Measurements from ENCODE around the gene VPS41. TPM values are rescaled to one million over a fixed set of nuclear protein-coding genes. Genes with fewer than 3 reads are reported as not detected.

The VPS41 gene
- total and polyA plus RNA-seq, 4 donors, result 71.1 to 97.3 (median 90.4) TPM

- no peaks in the 10 kb centered on the region for H3K4me1 ChIP-seq (ENCODE audit: control insufficient read depth, insufficient read depth, low read length)
- no peak for DNase-seq (ENCODE audit: low read depth in 4 of 6, low spot score in 6 of 6)
- no peak overlapping the region for H3K27ac ChIP-seq (ENCODE audit: low read depth, low read length)
- no peak overlapping the region for H3K4me3 ChIP-seq (ENCODE audit: low read depth, low read length)
- H3K27me3 ChIP-seq (ENCODE audit: control insufficient read depth, insufficient read depth, low read length), result no peaks in the 10 kb centered on the region
- H3K36me3 ChIP-seq (ENCODE audit: control insufficient read depth, insufficient read depth, low read length), result no peaks in the 10 kb centered on the region
- no CpG with 5 or more reads among the region's 4 CpGs for WGBS (ENCODE audit: insufficient coverage)
- H3K9me3 ChIP-seq (ENCODE audit: control insufficient read depth, insufficient read depth, low read length), result no peaks in the 10 kb centered on the region
Observed at GRCh38 chr7:38938589-38938988, 29.6 kb upstream of the VPS41 start.

- Histone ChIP-seq H3K9me3 (ENCODE audit: control insufficient read depth, insufficient read depth, low read length) (no peaks in the 10 kb centered on the region), H3K4me3 (ENCODE audit: low read depth, low read length) (no peak overlapping the region), H3K36me3 (ENCODE audit: control insufficient read depth, insufficient read depth, low read length) (no peaks in the 10 kb centered on the region), H3K27ac (ENCODE audit: low read depth, low read length) (no peak overlapping the region), H3K27me3 (ENCODE audit: control insufficient read depth, insufficient read depth, low read length) (no peaks in the 10 kb centered on the region), H3K4me1 (ENCODE audit: control insufficient read depth, insufficient read depth, low read length) (no peaks in the 10 kb centered on the region)
- peak in 2 of 6 donors; percentile 21 to 60 for DNase-seq (ENCODE audit: low read depth in 4 of 6, low spot score in 6 of 6)
- WGBS (ENCODE audit: insufficient coverage), result no CpG with 5 or more reads among the region's 1 CpG
Observed at GRCh38 chr7:38938001-38938485, 29.1 kb upstream of the VPS41 start.

GRCh38 chr7:38936641-38937040 is 27.6 kb upstream of the VPS41 start:
- H3K9me3 ChIP-seq (ENCODE audit: control insufficient read depth, insufficient read depth, low read length), result no peaks in the 10 kb centered on the region
- no peak overlapping the region for H3K27ac ChIP-seq (ENCODE audit: low read depth, low read length)
- H3K4me1 ChIP-seq (ENCODE audit: control insufficient read depth, insufficient read depth, low read length), result no peaks in the 10 kb centered on the region
- no peak for DNase-seq (ENCODE audit: low read depth in 4 of 6, low spot score in 6 of 6)
- H3K4me3 ChIP-seq (ENCODE audit: low read depth, low read length), result no peak overlapping the region
- H3K36me3 ChIP-seq (ENCODE audit: control insufficient read depth, insufficient read depth, low read length), result no peaks in the 10 kb centered on the region
- H3K27me3 ChIP-seq (ENCODE audit: control insufficient read depth, insufficient read depth, low read length), result no peaks in the 10 kb centered on the region
- no CpG with 5 or more reads among the region's 1 CpG for WGBS (ENCODE audit: insufficient coverage)

- no peaks in the 10 kb centered on the region for H3K27me3 ChIP-seq (ENCODE audit: control insufficient read depth, insufficient read depth, low read length)
- DNase-seq (ENCODE audit: low read depth in 4 of 6, low spot score in 6 of 6), result no peak
- no peaks in the 10 kb centered on the region for H3K9me3 ChIP-seq (ENCODE audit: control insufficient read depth, insufficient read depth, low read length)
- H3K36me3 ChIP-seq (ENCODE audit: control insufficient read depth, insufficient read depth, low read length), result no peaks in the 10 kb centered on the region
- no peaks in the 10 kb centered on the region for H3K4me1 ChIP-seq (ENCODE audit: control insufficient read depth, insufficient read depth, low read length)
- WGBS (ENCODE audit: insufficient coverage), result 100% methylated on average over 1 of the region's 10 CpGs
- H3K27ac ChIP-seq (ENCODE audit: low read depth, low read length), result no peak overlapping the region
- H3K4me3 ChIP-seq (ENCODE audit: low read depth, low read length), result no peak overlapping the region
Observed at GRCh38 chr7:38934536-38934935, 25.5 kb upstream of the VPS41 start.

- Histone ChIP-seq H3K4me1 (ENCODE audit: control insufficient read depth, insufficient read depth, low read length) (no peaks in the 10 kb centered on the region), H3K4me3 (ENCODE audit: low read depth, low read length) (no peak overlapping the region)
- WGBS (ENCODE audit: insufficient coverage), result no CpG with 5 or more reads among the region's 3 CpGs
Observed at GRCh38 chr7:38934051-38934450, 25.1 kb upstream of the VPS41 start.

GRCh38 chr7:38932509-38933168 is 23.6 kb upstream of the VPS41 start:
- Histone ChIP-seq H3K9me3 (ENCODE audit: control insufficient read depth, insufficient read depth, low read length) (no peaks in the 10 kb centered on the region), H3K27me3 (ENCODE audit: control insufficient read depth, insufficient read depth, low read length) (no peaks in the 10 kb centered on the region), H3K4me3 (ENCODE audit: low read depth, low read length) (no peak overlapping the region), H3K36me3 (ENCODE audit: control insufficient read depth, insufficient read depth, low read length) (no peaks in the 10 kb centered on the region), H3K27ac (ENCODE audit: low read depth, low read length) (no peak overlapping the region), H3K4me1 (ENCODE audit: control insufficient read depth, insufficient read depth, low read length) (no peaks in the 10 kb centered on the region)
- WGBS (ENCODE audit: insufficient coverage), result 75% methylated on average over 2 of the region's 6 CpGs
- DNase-seq (ENCODE audit: low read depth in 4 of 6, low spot score in 6 of 6), result peak; percentile 33 to 94 (median 64)

More at GRCh38 chr7:38934051-38934450, 25.1 kb upstream of the VPS41 start:
- no peak overlapping the region for H3K27ac ChIP-seq (ENCODE audit: low read depth, low read length)
- H3K27me3 ChIP-seq (ENCODE audit: control insufficient read depth, insufficient read depth, low read length), result no peaks in the 10 kb centered on the region
- DNase-seq (ENCODE audit: low read depth in 4 of 6, low spot score in 6 of 6), result no peak
- no peaks in the 10 kb centered on the region for H3K9me3 ChIP-seq (ENCODE audit: control insufficient read depth, insufficient read depth, low read length)
- no peaks in the 10 kb centered on the region for H3K36me3 ChIP-seq (ENCODE audit: control insufficient read depth, insufficient read depth, low read length)

GRCh38 chr7:38929460-38930171 is 20.6 kb upstream of the VPS41 start:
- no peaks in the 10 kb centered on the region for H3K36me3 ChIP-seq (ENCODE audit: control insufficient read depth, insufficient read depth, low read length)
- H3K27ac ChIP-seq (ENCODE audit: low read depth, low read length), result no peak overlapping the region
- no peaks in the 10 kb centered on the region for H3K4me1 ChIP-seq (ENCODE audit: control insufficient read depth, insufficient read depth, low read length)
- H3K27me3 ChIP-seq (ENCODE audit: control insufficient read depth, insufficient read depth, low read length), result no peaks in the 10 kb centered on the region
- DNase-seq (ENCODE audit: low read depth in 4 of 6, low spot score in 6 of 6), result no peak
- H3K4me3 ChIP-seq (ENCODE audit: low read depth, low read length), result no peak overlapping the region
- no peaks in the 10 kb centered on the region for H3K9me3 ChIP-seq (ENCODE audit: control insufficient read depth, insufficient read depth, low read length)
- WGBS (ENCODE audit: insufficient coverage), result 80% methylated on average over 2 of the region's 7 CpGs

- H3K9me3 ChIP-seq (ENCODE audit: control insufficient read depth, insufficient read depth, low read length), result no peaks in the 10 kb centered on the region
- H3K4me1 ChIP-seq (ENCODE audit: control insufficient read depth, insufficient read depth, low read length), result no peaks in the 10 kb centered on the region
- H3K27ac ChIP-seq (ENCODE audit: low read depth, low read length), result no peak overlapping the region
- no peaks in the 10 kb centered on the region for H3K27me3 ChIP-seq (ENCODE audit: control insufficient read depth, insufficient read depth, low read length)
- no peak for DNase-seq (ENCODE audit: low read depth in 4 of 6, low spot score in 6 of 6)
- WGBS (ENCODE audit: insufficient coverage), result 80% methylated on average over 1 of the region's 3 CpGs
- no peaks in the 10 kb centered on the region for H3K36me3 ChIP-seq (ENCODE audit: control insufficient read depth, insufficient read depth, low read length)
- H3K4me3 ChIP-seq (ENCODE audit: low read depth, low read length), result no peak overlapping the region
Observed at GRCh38 chr7:38928506-38928905, 19.5 kb upstream of the VPS41 start.

GRCh38 chr7:38927751-38928150 is 18.8 kb upstream of the VPS41 start:
- no peak for DNase-seq (ENCODE audit: low read depth in 4 of 6, low spot score in 6 of 6)
- Histone ChIP-seq H3K36me3 (ENCODE audit: control insufficient read depth, insufficient read depth, low read length) (no peaks in the 10 kb centered on the region), H3K27ac (ENCODE audit: low read depth, low read length) (no peak overlapping the region), H3K4me3 (ENCODE audit: low read depth, low read length) (no peak overlapping the region), H3K9me3 (ENCODE audit: control insufficient read depth, insufficient read depth, low read length) (no peaks in the 10 kb centered on the region), H3K4me1 (ENCODE audit: control insufficient read depth, insufficient read depth, low read length) (no peaks in the 10 kb centered on the region), H3K27me3 (ENCODE audit: control insufficient read depth, insufficient read depth, low read length) (no peaks in the 10 kb centered on the region)
- 100% methylated on average over 2 of the region's 5 CpGs for whole genome bisulfite sequencing (ENCODE audit: insufficient coverage)

GRCh38 chr7:38920731-38921130 is 11.7 kb upstream of the VPS41 start:
- Histone ChIP-seq H3K36me3 (ENCODE audit: control insufficient read depth, insufficient read depth, low read length) (no peaks in the 10 kb centered on the region), H3K4me1 (ENCODE audit: control insufficient read depth, insufficient read depth, low read length) (no peaks in the 10 kb centered on the region), H3K27ac (ENCODE audit: low read depth, low read length) (no peak overlapping the region), H3K27me3 (ENCODE audit: control insufficient read depth, insufficient read depth, low read length) (no peaks in the 10 kb centered on the region), H3K9me3 (ENCODE audit: control insufficient read depth, insufficient read depth, low read length) (no peaks in the 10 kb centered on the region), H3K4me3 (ENCODE audit: low read depth, low read length) (no peak overlapping the region)
- WGBS (ENCODE audit: insufficient coverage), result 80% methylated on average over 1 of the region's 3 CpGs
- no peak for DNase-seq (ENCODE audit: low read depth in 4 of 6, low spot score in 6 of 6)
